HEK293 (cell line): Measurements from ENCODE around the gene STK39.

Experiments
- CTCF ChIP-seq: fragments of 450-650 bp; formaldehyde crosslinking; IDR thresholded peaks from 2 replicates; pipeline ENCODE4 v1.5.1; 2016; ENCODE audit warnings: missing biosample characterization, missing genetic modification characterization
- HOXC10 ChIP-seq: sonication (generic); formaldehyde crosslinking; IDR thresholded peaks from 2 replicates; pipeline ENCODE4 v1.8.1; 2023; ENCODE audit warnings: mild to moderate bottlenecking, missing genetic modification reagents
- ZBTB49 ChIP-seq: fragments of 450-650 bp; formaldehyde crosslinking; IDR thresholded peaks from 2 replicates; pipeline ENCODE4 v1.5.1; 2016; ENCODE audit warnings: missing biosample characterization, missing genetic modification characterization, low read depth
- ZNF600 ChIP-seq: fragments of 450-650 bp; formaldehyde crosslinking; IDR thresholded peaks from 2 replicates; pipeline ENCODE4 v1.5.1; 2016; ENCODE audit warnings: missing biosample characterization, missing genetic modification characterization
- TF ChIP-seq, protein P1 (sequence below): fragments of 450-650 bp; formaldehyde crosslinking; IDR thresholded peaks from 2 replicates; pipeline ENCODE4 v1.5.1; 2016; ENCODE audit warnings: missing biosample characterization, missing genetic modification characterization

DNA sequence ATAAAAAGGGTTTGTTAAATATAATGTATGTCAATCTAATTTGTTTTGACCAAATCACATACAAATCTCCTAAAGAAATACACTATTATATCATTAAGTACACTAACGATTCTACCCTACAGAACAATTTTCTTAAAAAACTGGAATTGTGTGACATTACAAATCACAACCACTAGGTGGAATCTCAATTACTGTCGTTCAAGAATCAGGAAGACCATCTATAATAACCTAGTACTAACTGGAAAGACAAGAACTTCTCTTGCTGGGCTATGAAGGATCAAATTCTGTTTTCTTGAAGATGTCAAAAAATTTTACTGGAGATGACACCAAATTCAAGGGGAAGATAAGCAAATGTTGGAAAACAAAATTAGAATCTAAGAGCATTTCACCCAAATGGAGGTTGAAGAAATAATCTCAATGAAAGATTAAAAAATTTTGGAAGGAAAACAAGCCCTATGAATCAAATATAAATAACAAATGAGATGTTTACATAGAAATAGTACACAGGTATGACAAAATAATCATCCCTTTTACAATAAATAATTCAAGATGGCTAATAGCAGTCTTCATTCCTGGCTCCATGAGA is 110.9 kb downstream of the STK39 start:
- no peak for TF ChIP-seq HOXC10 (CRISPR knock-in tag)
- no peak for TF ChIP-seq ZBTB49 (tag by site-specific recombination)
- TF ChIP-seq, protein P1, sequence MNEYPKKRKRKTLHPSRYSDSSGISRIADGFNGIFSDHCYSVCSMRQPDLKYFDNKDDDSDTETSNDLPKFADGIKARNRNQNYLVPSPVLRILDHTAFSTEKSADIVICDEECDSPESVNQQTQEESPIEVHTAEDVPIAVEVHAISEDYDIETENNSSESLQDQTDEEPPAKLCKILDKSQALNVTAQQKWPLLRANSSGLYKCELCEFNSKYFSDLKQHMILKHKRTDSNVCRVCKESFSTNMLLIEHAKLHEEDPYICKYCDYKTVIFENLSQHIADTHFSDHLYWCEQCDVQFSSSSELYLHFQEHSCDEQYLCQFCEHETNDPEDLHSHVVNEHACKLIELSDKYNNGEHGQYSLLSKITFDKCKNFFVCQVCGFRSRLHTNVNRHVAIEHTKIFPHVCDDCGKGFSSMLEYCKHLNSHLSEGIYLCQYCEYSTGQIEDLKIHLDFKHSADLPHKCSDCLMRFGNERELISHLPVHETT (tag by site-specific recombination): no peak
- TF ChIP-seq ZNF600 (tag by site-specific recombination): no peak
- no peak for TF ChIP-seq CTCF (tag by site-specific recombination)
